C4-2B (cell line): ENCODE data around the gene NELL1.

Experiments used
- ZFX ChIP-seq: fragments of 450-650 bp; IDR thresholded peaks from 2 replicates; pipeline ENCODE4 v1.6.1; 2017
- TF ChIP-seq, protein P1 (sequence below): fragments of 450-650 bp; conservative IDR thresholded peaks from 2 replicates; pipeline ENCODE4 v1.5.1; 2017; ENCODE audit warnings: mild to moderate bottlenecking

GRCh38 chr11:21426931-21427330 lies 757.5 kb downstream of the NELL1 start:
- TF ChIP-seq, protein P1, sequence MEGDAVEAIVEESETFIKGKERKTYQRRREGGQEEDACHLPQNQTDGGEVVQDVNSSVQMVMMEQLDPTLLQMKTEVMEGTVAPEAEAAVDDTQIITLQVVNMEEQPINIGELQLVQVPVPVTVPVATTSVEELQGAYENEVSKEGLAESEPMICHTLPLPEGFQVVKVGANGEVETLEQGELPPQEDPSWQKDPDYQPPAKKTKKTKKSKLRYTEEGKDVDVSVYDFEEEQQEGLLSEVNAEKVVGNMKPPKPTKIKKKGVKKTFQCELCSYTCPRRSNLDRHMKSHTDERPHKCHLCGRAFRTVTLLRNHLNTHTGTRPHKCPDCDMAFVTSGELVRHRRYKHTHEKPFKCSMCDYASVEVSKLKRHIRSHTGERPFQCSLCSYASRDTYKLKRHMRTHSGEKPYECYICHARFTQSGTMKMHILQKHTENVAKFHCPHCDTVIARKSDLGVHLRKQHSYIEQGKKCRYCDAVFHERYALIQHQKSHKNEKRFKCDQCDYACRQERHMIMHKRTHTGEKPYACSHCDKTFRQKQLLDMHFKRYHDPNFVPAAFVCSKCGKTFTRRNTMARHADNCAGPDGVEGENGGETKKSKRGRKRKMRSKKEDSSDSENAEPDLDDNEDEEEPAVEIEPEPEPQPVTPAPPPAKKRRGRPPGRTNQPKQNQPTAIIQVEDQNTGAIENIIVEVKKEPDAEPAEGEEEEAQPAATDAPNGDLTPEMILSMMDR, result no peak
- TF ChIP-seq ZFX, result no peak
